Parathyroid adenoma (tissue), 2 donors: ENCODE results near the gene KDM8.

Experiments used
- H2AFZ ChIP-seq: fragments of 300-600 bp; sonication (generic); one replicate; pipeline ENCODE4 v1.7.0; 2017; ENCODE audit warnings: antibody characterized with exemption, mild to moderate bottlenecking
- H3K27ac ChIP-seq: fragments of 300-600 bp; sonication (generic); one replicate; pipeline ENCODE4 v1.7.0; 2017
- H3K27me3 ChIP-seq: fragments of 300-600 bp; sonication (generic); one replicate; pipeline ENCODE4 v1.7.0; 2017; ENCODE audit warnings: low read length; ENCODE audit not compliant: control insufficient read depth, insufficient read depth
- H3K36me3 ChIP-seq: fragments of 300-600 bp; sonication (generic); one replicate; pipeline ENCODE4 v1.7.0; 2017; ENCODE audit warnings: low read length; ENCODE audit not compliant: control insufficient read depth, insufficient read depth
- H3K4me1 ChIP-seq: fragments of 300-600 bp; sonication (generic); one replicate; pipeline ENCODE4 v1.7.0; 2017; ENCODE audit warnings: control low read depth
- H3K4me2 ChIP-seq: fragments of 300-600 bp; sonication (generic); one replicate; pipeline ENCODE4 v1.7.0; 2017; ENCODE audit warnings: low read length
- H3K4me3 ChIP-seq: fragments of 300-600 bp; sonication (generic); one replicate; pipeline ENCODE4 v1.7.0; 2017; ENCODE audit warnings: low read depth, low read length
- H3K79me2 ChIP-seq: fragments of 300-600 bp; sonication (generic); one replicate; pipeline ENCODE4 v1.7.0; 2017; ENCODE audit warnings: control low read depth
- H3K9ac ChIP-seq: fragments of 300-600 bp; sonication (generic); one replicate; pipeline ENCODE4 v1.7.0; 2017; ENCODE audit warnings: mild to moderate bottlenecking
- H3K9me3 ChIP-seq: fragments of 300-600 bp; sonication (generic); one replicate; pipeline ENCODE4 v1.7.0; 2017; ENCODE audit warnings: low read length; ENCODE audit not compliant: control insufficient read depth
- TF ChIP-seq, protein P1 (sequence below): fragments of 300-600 bp; sonication (generic); IDR thresholded peaks from one replicate; pipeline ENCODE4 v1.7.0; 2017; ENCODE audit warnings: antibody characterized with exemption, mild to moderate bottlenecking
- donor health status: primary hyperparathyroidism.

KDM8 gene

GRCh38 chr16:27225536-27226360 lies 22.4 kb downstream of the KDM8 start:
- no peaks in the 10 kb centered on the region for H3K36me3 ChIP-seq
- H3K4me3 ChIP-seq, result no peak overlapping the region
- peaks cover 5% of the 10 kb centered on the region for H3K4me1 ChIP-seq
- H3K9me3 ChIP-seq, result no peaks in the 10 kb centered on the region
- no peak overlapping the region for H3K27ac ChIP-seq
- no peak overlapping the region for H3K9ac ChIP-seq
- TF ChIP-seq, protein P1, sequence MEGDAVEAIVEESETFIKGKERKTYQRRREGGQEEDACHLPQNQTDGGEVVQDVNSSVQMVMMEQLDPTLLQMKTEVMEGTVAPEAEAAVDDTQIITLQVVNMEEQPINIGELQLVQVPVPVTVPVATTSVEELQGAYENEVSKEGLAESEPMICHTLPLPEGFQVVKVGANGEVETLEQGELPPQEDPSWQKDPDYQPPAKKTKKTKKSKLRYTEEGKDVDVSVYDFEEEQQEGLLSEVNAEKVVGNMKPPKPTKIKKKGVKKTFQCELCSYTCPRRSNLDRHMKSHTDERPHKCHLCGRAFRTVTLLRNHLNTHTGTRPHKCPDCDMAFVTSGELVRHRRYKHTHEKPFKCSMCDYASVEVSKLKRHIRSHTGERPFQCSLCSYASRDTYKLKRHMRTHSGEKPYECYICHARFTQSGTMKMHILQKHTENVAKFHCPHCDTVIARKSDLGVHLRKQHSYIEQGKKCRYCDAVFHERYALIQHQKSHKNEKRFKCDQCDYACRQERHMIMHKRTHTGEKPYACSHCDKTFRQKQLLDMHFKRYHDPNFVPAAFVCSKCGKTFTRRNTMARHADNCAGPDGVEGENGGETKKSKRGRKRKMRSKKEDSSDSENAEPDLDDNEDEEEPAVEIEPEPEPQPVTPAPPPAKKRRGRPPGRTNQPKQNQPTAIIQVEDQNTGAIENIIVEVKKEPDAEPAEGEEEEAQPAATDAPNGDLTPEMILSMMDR, result no peak
- H2AFZ ChIP-seq, result no peak overlapping the region
- H3K4me2 ChIP-seq, result no peak overlapping the region
- no peaks in the 10 kb centered on the region for H3K79me2 ChIP-seq
- H3K27me3 ChIP-seq, result no peaks in the 10 kb centered on the region

GRCh38 chr16:27226476-27226875 lies 23.1 kb downstream of the KDM8 start:
- Histone ChIP-seq H3K27ac (no peak overlapping the region), H2AFZ (no peak overlapping the region), H3K9ac (no peak overlapping the region), H3K4me2 (no peak overlapping the region), H3K36me3 (no peaks in the 10 kb centered on the region), H3K79me2 (no peaks in the 10 kb centered on the region), H3K27me3 (no peaks in the 10 kb centered on the region), H3K4me1 (peaks cover 8% of the 10 kb centered on the region), H3K4me3 (no peak overlapping the region), H3K9me3 (no peaks in the 10 kb centered on the region)
- TF ChIP-seq, protein P1, result no peak

- Histone ChIP-seq H2AFZ (no peak overlapping the region), H3K4me2 (no peak overlapping the region), H3K27ac (no peak overlapping the region), H3K9ac (no peak overlapping the region), H3K27me3 (no peaks in the 10 kb centered on the region), H3K79me2 (no peaks in the 10 kb centered on the region), H3K9me3 (no peaks in the 10 kb centered on the region), H3K36me3 (no peaks in the 10 kb centered on the region), H3K4me1 (peaks cover 8% of the 10 kb centered on the region), H3K4me3 (no peak overlapping the region)
- TF ChIP-seq, protein P1, result no peak
These were observed 23.8 kb downstream of the KDM8 start for GRCh38 chr16:27226976-27227705.

DNA sequence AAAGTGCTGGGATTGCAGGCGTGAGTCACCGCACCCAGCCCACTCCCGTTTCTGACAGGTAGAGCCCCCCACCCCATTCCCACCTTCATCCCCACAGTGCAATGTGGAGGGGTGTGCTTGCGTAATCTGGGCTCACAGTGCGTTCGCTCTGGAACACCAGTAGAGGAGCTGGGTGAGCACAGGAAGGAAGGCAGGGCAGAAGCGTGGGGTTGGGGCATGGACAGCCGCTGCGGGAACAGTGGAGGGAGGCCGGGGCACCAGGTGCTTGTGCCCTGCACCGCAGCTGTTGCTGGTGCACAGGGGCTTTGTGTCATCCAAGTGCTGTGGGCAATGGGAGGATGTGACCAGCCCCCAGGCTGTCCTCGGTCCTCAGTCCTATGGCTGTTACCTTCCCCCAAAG lies 24.7 kb downstream of the KDM8 start:
- Histone ChIP-seq H3K27ac (no peak overlapping the region), H3K4me1 (peaks cover 4% of the 10 kb centered on the region), H3K9ac (no peak overlapping the region), H3K36me3 (no peaks in the 10 kb centered on the region), H3K9me3 (no peaks in the 10 kb centered on the region), H3K79me2 (no peaks in the 10 kb centered on the region), H2AFZ (no peak overlapping the region), H3K27me3 (no peaks in the 10 kb centered on the region), H3K4me3 (no peak overlapping the region), H3K4me2 (no peak overlapping the region)
- TF ChIP-seq, protein P1, result no peak
